ENCODE results near the gene EFCAB12.

- no peak for TF ChIP-seq FOXK1 (CRISPR knock-in tag; IDR thresholded peaks at IDR 0.05; ENCODE audit: borderline replicate concordance, low read depth)
- TF ChIP-seq POLR2A (IDR thresholded peaks at IDR 0.05; ENCODE audit: insufficient read depth in 1 of 2, low read depth in 2 of 2, low read length in 2 of 2): no peak
- TF ChIP-seq NCOA2 (CRISPR knock-in tag; IDR thresholded peaks at IDR 0.05): no peak
- TF ChIP-seq, protein P1, sequence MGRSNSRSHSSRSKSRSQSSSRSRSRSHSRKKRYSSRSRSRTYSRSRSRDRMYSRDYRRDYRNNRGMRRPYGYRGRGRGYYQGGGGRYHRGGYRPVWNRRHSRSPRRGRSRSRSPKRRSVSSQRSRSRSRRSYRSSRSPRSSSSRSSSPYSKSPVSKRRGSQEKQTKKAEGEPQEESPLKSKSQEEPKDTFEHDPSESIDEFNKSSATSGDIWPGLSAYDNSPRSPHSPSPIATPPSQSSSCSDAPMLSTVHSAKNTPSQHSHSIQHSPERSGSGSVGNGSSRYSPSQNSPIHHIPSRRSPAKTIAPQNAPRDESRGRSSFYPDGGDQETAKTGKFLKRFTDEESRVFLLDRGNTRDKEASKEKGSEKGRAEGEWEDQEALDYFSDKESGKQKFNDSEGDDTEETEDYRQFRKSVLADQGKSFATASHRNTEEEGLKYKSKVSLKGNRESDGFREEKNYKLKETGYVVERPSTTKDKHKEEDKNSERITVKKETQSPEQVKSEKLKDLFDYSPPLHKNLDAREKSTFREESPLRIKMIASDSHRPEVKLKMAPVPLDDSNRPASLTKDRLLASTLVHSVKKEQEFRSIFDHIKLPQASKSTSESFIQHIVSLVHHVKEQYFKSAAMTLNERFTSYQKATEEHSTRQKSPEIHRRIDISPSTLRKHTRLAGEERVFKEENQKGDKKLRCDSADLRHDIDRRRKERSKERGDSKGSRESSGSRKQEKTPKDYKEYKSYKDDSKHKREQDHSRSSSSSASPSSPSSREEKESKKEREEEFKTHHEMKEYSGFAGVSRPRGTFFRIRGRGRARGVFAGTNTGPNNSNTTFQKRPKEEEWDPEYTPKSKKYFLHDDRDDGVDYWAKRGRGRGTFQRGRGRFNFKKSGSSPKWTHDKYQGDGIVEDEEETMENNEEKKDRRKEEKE (IDR thresholded peaks at IDR 0.05): no peak
- no peak for TF ChIP-seq ZNF577 (CRISPR knock-in tag; IDR thresholded peaks at IDR 0.05; ENCODE audit: borderline replicate concordance, low read depth)
Observed at GRCh38 chr3:129428007-129428375, 445 bp downstream of the EFCAB12 start.

Measured in HepG2 (cell line).